Panc1 (cell line): ENCODE measurements around the gene NEGR1. TPM values are rescaled to one million over a fixed set of nuclear protein-coding genes. Genes with fewer than 3 reads are reported as not detected.

Source experiments
- ATAC-seq: fragments of 200-7000 bp; cut with Tn5 transposase; 2 replicates; pipeline ENCODE4 v1.9.1; 2020; ENCODE audit warnings: mild to moderate bottlenecking, moderate library complexity
- BruUV-seq: library from RNA; stranded (reverse); fragments of 400-500 nt; replicated peaks from 2 replicates; lab custom pipeline; 2021; lab: Mats Ljungman, UMichigan
- CTCF ChIA-PET: fragments of 300-600 bp; sonication (Branson Sonifier 250); formaldehyde crosslinking; loops from one replicate; lab custom pipeline; 2022; ENCODE audit warnings: antibody characterized with exemption; lab: Charles Lee
- POLR2A ChIA-PET: fragments of 300-600 bp; sonication (Branson Sonifier 250); formaldehyde crosslinking; loops from one replicate; lab custom pipeline; 2022; ENCODE audit warnings: antibody characterized with exemption; lab: Charles Lee
- DNase-seq: peaks from one replicate; pipeline ENCODE4 v3.0.0-alpha.2; 2010; ENCODE audit warnings: low read depth, low spot score
- H3K27ac ChIP-seq: 2 replicates; pipeline ENCODE4 v1.5.1; 2011; ENCODE audit warnings: mild to moderate bottlenecking, low read length, inconsistent platforms
- H3K27me3 ChIP-seq: fragments of 200-500 bp; sonication (Bioruptor generic); 2 replicates; pipeline ENCODE4 v1.6.0; 2014; ENCODE audit warnings: low read length, inconsistent platforms; ENCODE audit not compliant: control insufficient read depth, insufficient read depth
- H3K36me3 ChIP-seq: fragments of 200-500 bp; sonication (Bioruptor generic); 2 replicates; pipeline ENCODE4 v1.5.1; 2014; ENCODE audit warnings: inconsistent platforms, mild to moderate bottlenecking, low read length, moderate library complexity; ENCODE audit not compliant: control insufficient read depth, insufficient read depth
- H3K4me1 ChIP-seq: 2 replicates; pipeline ENCODE4 v1.5.1; 2011; ENCODE audit warnings: inconsistent platforms, mild to moderate bottlenecking, low read length, moderate library complexity; ENCODE audit not compliant: control insufficient read depth, insufficient read depth
- H3K4me3 ChIP-seq, 2 experiments: 2 replicates each; pipeline ENCODE4 v1.5.1; 2011 to 2012; ENCODE audit warnings: low read depth in 2 of 2, low read length in 2 of 2, mild to moderate bottlenecking in 2 of 2, inconsistent platforms in 1 of 2, moderate library complexity in 1 of 2
- H3K9me3 ChIP-seq: fragments of 200-500 bp; sonication (Bioruptor generic); 2 replicates; pipeline ENCODE4 v1.5.1; 2014; ENCODE audit warnings: low read depth, mild to moderate bottlenecking, inconsistent platforms, low read length, moderate library complexity; ENCODE audit not compliant: control insufficient read depth, insufficient read depth
- POLR2AphosphoS5 ChIP-seq: IDR thresholded peaks from 2 replicates; pipeline ENCODE4 v1.6.1; 2012; ENCODE audit warnings: mild to moderate bottlenecking, low read depth, low read length, moderate library complexity
- SIN3A ChIP-seq: IDR thresholded peaks from 2 replicates; pipeline ENCODE4 v1.6.1; 2012; ENCODE audit warnings: low read depth, mild to moderate bottlenecking, low read length, moderate library complexity, borderline replicate concordance; ENCODE audit not compliant: insufficient read depth
- TCF7L2 ChIP-seq: IDR thresholded peaks from 2 replicates; pipeline ENCODE4 v1.6.1; 2011; ENCODE audit warnings: mild to moderate bottlenecking, low read depth, low read length, inconsistent platforms
- in situ Hi-C: cut with HindIII; loops from 2 replicates; pipeline ENCODE4 v1.10.0; 2016; ENCODE audit warnings: low sequenced_read_pairs, low pct_unique_long_range_greater_than_20kb
- intact Hi-C: fragments of 100-400 bp; cut with micrococcal nuclease; formaldehyde crosslinking; loops from one replicate; pipeline ENCODE4 v1.10.0; 2022; ENCODE audit not compliant: unreplicated experiment
- total RNA-seq: library from RNA; stranded (reverse); gene quantifications from one replicate; pipeline ENCODE4 v1.2.1, GENCODE V29; 2021; ENCODE audit not compliant: unreplicated experiment
- TF ChIP-seq, protein P1 (sequence below), 2 experiments: IDR thresholded peaks; 2 replicates each; pipeline ENCODE4 v1.6.1; 2011 to 2012; ENCODE audit warnings: low read depth in 2 of 2, control low read depth in 1 of 2, low read length in 1 of 2, mild to moderate bottlenecking in 1 of 2, moderate library complexity in 1 of 2; ENCODE audit not compliant: insufficient read depth in 1 of 2
- TF ChIP-seq, protein P2 (sequence below): fragments of 450-650 bp; IDR thresholded peaks from 2 replicates; pipeline ENCODE4 v1.5.1; 2017; ENCODE audit warnings: mild to moderate bottlenecking

Gene NEGR1
- total RNA-seq, 1 experiment from 2014 or later: 2.7 TPM

DNA sequence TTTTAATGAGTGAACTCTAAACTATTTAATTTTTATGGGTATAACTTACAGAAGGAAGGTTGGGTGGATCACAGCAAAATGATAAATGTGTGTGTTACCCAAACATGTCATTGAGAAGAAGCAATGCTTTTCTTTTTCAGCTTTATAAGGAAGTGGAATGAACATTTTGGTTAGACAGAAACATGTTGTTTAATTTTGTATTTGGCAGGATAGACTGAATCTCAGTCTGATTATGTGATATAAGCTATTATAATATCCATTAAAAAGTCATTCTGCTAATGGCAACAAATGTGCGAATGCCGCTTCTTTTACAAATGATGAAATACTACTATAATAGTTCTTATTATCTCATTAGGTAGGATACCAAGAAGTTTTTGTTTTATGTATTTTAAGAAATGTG lies 919.6 kb downstream of the NEGR1 start:
- intact Hi-C loops: no loop called here
- Histone ChIP-seq H3K4me3 (no peak overlapping the region), H3K27ac (no peak overlapping the region), H3K4me1 (no peaks in the 10 kb centered on the region), H3K27me3 (no peaks in the 10 kb centered on the region), H3K9me3 (no peaks in the 10 kb centered on the region), H3K36me3 (no peaks in the 10 kb centered on the region)
- DNase-seq: no peak
- ATAC-seq: no peak
- TF ChIP-seq, protein P1, sequence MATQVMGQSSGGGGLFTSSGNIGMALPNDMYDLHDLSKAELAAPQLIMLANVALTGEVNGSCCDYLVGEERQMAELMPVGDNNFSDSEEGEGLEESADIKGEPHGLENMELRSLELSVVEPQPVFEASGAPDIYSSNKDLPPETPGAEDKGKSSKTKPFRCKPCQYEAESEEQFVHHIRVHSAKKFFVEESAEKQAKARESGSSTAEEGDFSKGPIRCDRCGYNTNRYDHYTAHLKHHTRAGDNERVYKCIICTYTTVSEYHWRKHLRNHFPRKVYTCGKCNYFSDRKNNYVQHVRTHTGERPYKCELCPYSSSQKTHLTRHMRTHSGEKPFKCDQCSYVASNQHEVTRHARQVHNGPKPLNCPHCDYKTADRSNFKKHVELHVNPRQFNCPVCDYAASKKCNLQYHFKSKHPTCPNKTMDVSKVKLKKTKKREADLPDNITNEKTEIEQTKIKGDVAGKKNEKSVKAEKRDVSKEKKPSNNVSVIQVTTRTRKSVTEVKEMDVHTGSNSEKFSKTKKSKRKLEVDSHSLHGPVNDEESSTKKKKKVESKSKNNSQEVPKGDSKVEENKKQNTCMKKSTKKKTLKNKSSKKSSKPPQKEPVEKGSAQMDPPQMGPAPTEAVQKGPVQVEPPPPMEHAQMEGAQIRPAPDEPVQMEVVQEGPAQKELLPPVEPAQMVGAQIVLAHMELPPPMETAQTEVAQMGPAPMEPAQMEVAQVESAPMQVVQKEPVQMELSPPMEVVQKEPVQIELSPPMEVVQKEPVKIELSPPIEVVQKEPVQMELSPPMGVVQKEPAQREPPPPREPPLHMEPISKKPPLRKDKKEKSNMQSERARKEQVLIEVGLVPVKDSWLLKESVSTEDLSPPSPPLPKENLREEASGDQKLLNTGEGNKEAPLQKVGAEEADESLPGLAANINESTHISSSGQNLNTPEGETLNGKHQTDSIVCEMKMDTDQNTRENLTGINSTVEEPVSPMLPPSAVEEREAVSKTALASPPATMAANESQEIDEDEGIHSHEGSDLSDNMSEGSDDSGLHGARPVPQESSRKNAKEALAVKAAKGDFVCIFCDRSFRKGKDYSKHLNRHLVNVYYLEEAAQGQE (IDR thresholded peaks at IDR 0.05; ENCODE audit: insufficient read depth in 1 of 2, low read depth in 2 of 2, low read length in 1 of 2): no peak
- TF ChIP-seq POLR2AphosphoS5: no peak
- TF ChIP-seq TCF7L2: no peak
- TF ChIP-seq SIN3A: no peak
- TF ChIP-seq, protein P2, sequence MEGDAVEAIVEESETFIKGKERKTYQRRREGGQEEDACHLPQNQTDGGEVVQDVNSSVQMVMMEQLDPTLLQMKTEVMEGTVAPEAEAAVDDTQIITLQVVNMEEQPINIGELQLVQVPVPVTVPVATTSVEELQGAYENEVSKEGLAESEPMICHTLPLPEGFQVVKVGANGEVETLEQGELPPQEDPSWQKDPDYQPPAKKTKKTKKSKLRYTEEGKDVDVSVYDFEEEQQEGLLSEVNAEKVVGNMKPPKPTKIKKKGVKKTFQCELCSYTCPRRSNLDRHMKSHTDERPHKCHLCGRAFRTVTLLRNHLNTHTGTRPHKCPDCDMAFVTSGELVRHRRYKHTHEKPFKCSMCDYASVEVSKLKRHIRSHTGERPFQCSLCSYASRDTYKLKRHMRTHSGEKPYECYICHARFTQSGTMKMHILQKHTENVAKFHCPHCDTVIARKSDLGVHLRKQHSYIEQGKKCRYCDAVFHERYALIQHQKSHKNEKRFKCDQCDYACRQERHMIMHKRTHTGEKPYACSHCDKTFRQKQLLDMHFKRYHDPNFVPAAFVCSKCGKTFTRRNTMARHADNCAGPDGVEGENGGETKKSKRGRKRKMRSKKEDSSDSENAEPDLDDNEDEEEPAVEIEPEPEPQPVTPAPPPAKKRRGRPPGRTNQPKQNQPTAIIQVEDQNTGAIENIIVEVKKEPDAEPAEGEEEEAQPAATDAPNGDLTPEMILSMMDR: no peak
- in situ Hi-C loops: no loop called here
- CTCF ChIA-PET: no interaction called here
- no TSS peak for BruUV-seq
- POLR2A ChIA-PET: no interaction called here

DNA sequence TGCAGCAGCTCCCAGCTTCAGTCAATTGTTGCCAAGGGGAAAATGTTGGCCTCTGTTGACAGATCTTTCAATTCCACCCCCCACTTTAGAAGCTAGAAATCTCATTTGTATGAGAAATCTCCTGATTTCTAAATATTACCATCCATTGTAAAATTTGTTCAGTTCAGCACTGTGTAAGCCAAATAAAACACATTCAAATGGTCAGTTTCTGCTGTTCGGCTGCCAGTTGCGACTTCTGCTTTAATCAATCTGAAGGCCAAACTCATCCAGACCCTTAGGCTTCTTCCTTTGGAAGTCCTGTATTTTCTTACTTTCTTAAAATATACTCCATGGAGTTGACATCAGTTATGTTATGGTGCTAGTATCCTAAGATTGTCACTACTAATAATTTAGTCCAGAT lies 920.3 kb downstream of the NEGR1 start:
- ChIA-PET POLR2A (no interaction called here), CTCF (no interaction called here)
- Histone ChIP-seq H3K27me3 (no peaks in the 10 kb centered on the region), H3K27ac (no peak overlapping the region), H3K4me3 (no peak overlapping the region), H3K4me1 (no peaks in the 10 kb centered on the region), H3K36me3 (no peaks in the 10 kb centered on the region), H3K9me3 (no peaks in the 10 kb centered on the region)
- intact Hi-C loops (no loop called here), in situ Hi-C loops (no loop called here)
- ATAC-seq (no peak), DNase-seq (no peak)
- BruUV-seq: no TSS peak
- TF ChIP-seq, protein P1 (IDR thresholded peaks at IDR 0.05; ENCODE audit: insufficient read depth in 1 of 2, low read depth in 2 of 2, low read length in 1 of 2): no peak
- no peak for TF ChIP-seq TCF7L2
- no peak for TF ChIP-seq POLR2AphosphoS5
- TF ChIP-seq SIN3A: no peak
- TF ChIP-seq, protein P2: no peak
